IMR-90 (cell line): ENCODE data around the gene SYT6. TPM values are rescaled to one million over a fixed set of nuclear protein-coding genes. Genes with fewer than 3 reads are reported as not detected.

ENCODE experiments used
- ATAC-seq: fragments of 200-7000 bp; cut with Tn5 transposase; 2 replicates; pipeline ENCODE4 v1.9.1; 2020; ENCODE audit warnings: low read depth, mild to moderate bottlenecking, moderate library complexity
- BruUV-seq: library from RNA; stranded (reverse); fragments of 400-500 nt; replicated peaks from 2 replicates; lab custom pipeline; 2021; lab: Mats Ljungman, UMichigan
- CTCF ChIA-PET: fragments of 300-600 bp; formaldehyde crosslinking; extraction: SDS; loops from one replicate; lab custom pipeline; 2021; ENCODE audit warnings: antibody characterized with exemption; lab: Yijun Ruan, JAX
- POLR2A ChIA-PET: fragments of 300-600 bp; sonication (Branson Sonifier 250); formaldehyde crosslinking; loops from one replicate; lab custom pipeline; 2022; ENCODE audit warnings: antibody characterized with exemption; ENCODE audit not compliant: unreplicated experiment; lab: Charles Lee
- DNase-seq: peaks from one replicate; pipeline ENCODE4 v3.0.0; 2013
- H2AFZ ChIP-seq: replicated peaks from 2 replicates; pipeline ENCODE3; 2013; ENCODE audit warnings: low read length, mild to moderate bottlenecking; ENCODE audit not compliant: poor library complexity
- H2AK5ac ChIP-seq: 2 replicates; pipeline ENCODE4 v1.6.1; 2013; ENCODE audit warnings: low read depth, low read length, inconsistent platforms
- H2AK9ac ChIP-seq: replicated peaks from 2 replicates; pipeline ENCODE3; 2013; ENCODE audit warnings: mild to moderate bottlenecking, low read depth, low read length, moderate library complexity; ENCODE audit not compliant: poor library complexity
- H2BK120ac ChIP-seq: 2 replicates; pipeline ENCODE4 v1.6.1; 2013; ENCODE audit warnings: low read depth, low read length, inconsistent platforms
- H2BK15ac ChIP-seq: 3 replicates; pipeline ENCODE4 v1.6.1; 2013; ENCODE audit warnings: low read depth, low read length, inconsistent platforms
- H2BK20ac ChIP-seq: 2 replicates; pipeline ENCODE4 v1.6.1; 2013; ENCODE audit warnings: low read depth, mild to moderate bottlenecking, inconsistent platforms, low read length, moderate library complexity
- H2BK5ac ChIP-seq: 2 replicates; pipeline ENCODE4 v1.6.1; 2013; ENCODE audit warnings: mild to moderate bottlenecking, low read depth, low read length, inconsistent platforms; ENCODE audit not compliant: poor library complexity, severe bottlenecking
- H3K14ac ChIP-seq: replicated peaks from 2 replicates; pipeline ENCODE4 v1.6.1; 2013; ENCODE audit warnings: low read depth, low read length, inconsistent platforms
- H3K18ac ChIP-seq: 2 replicates; pipeline ENCODE4 v1.6.1; 2013; ENCODE audit warnings: low read depth, low read length, control low read depth
- H3K23ac ChIP-seq: 2 replicates; pipeline ENCODE4 v1.6.1; 2013; ENCODE audit warnings: low read depth, low read length, inconsistent platforms
- H3K27ac ChIP-seq: 2 replicates; pipeline ENCODE4 v1.5.1; 2013; ENCODE audit warnings: mild to moderate bottlenecking, control low read depth, low read length; ENCODE audit not compliant: insufficient read depth
- H3K27me3 ChIP-seq: 2 replicates; pipeline ENCODE4 v1.6.1; 2013; ENCODE audit warnings: low read length; ENCODE audit not compliant: control insufficient read depth, insufficient read depth
- H3K36me3 ChIP-seq: 2 replicates; pipeline ENCODE4 v1.6.1; 2013; ENCODE audit warnings: low read length, mixed read lengths; ENCODE audit not compliant: control insufficient read depth, insufficient read depth
- H3K4ac ChIP-seq: 2 replicates; pipeline ENCODE4 v1.6.1; 2013; ENCODE audit warnings: low read depth, low read length, inconsistent platforms
- H3K4me1 ChIP-seq: 2 replicates; pipeline ENCODE4 v1.6.1; 2013; ENCODE audit warnings: low read length, mixed read lengths; ENCODE audit not compliant: control insufficient read depth, insufficient read depth
- H3K4me2 ChIP-seq: 2 replicates; pipeline ENCODE4 v1.6.1; 2013; ENCODE audit warnings: low read depth, mild to moderate bottlenecking, control low read depth, low read length, moderate library complexity
- H3K4me3 ChIP-seq: 2 replicates; pipeline ENCODE4 v1.5.1; 2013; ENCODE audit warnings: low read depth, mild to moderate bottlenecking, control low read depth, low read length, moderate library complexity; ENCODE audit not compliant: insufficient read depth
- H3K56ac ChIP-seq: 2 replicates; pipeline ENCODE4 v1.6.1; 2013; ENCODE audit warnings: low read length, inconsistent platforms; ENCODE audit not compliant: insufficient read depth; ENCODE audit errors: extremely low read depth
- H3K79me1 ChIP-seq, 2 experiments: 2 replicates each; pipeline ENCODE4 v1.6.1; 2013; ENCODE audit warnings: low read length in 2 of 2, inconsistent platforms in 1 of 2, low read depth in 1 of 2
- H3K9ac ChIP-seq: 2 replicates; pipeline ENCODE4 v1.6.1; 2013; ENCODE audit warnings: low read depth, low read length, control low read depth
- H3K9me1 ChIP-seq: 2 replicates; pipeline ENCODE4 v1.6.1; 2013; ENCODE audit warnings: low read length, inconsistent platforms; ENCODE audit not compliant: insufficient read depth
- H3K9me3 ChIP-seq: 2 replicates; pipeline ENCODE4 v1.6.1; 2013; ENCODE audit warnings: low read length; ENCODE audit not compliant: control insufficient read depth, insufficient read depth
- H4K20me1 ChIP-seq: 2 replicates; pipeline ENCODE4 v1.6.1; 2013; ENCODE audit warnings: low read length, inconsistent platforms; ENCODE audit not compliant: insufficient read depth
- H4K5ac ChIP-seq: 2 replicates; pipeline ENCODE4 v1.6.1; 2013; ENCODE audit warnings: mild to moderate bottlenecking, low read depth, low read length, control low read depth
- H4K8ac ChIP-seq, 2 experiments: 2 replicates each; pipeline ENCODE4 v1.6.1; 2013; ENCODE audit warnings: low read depth in 2 of 2, low read length in 2 of 2, control low read depth in 1 of 2, inconsistent platforms in 1 of 2
- H4K91ac ChIP-seq: 2 replicates; pipeline ENCODE4 v1.6.1; 2013; ENCODE audit warnings: low read depth, low read length, inconsistent platforms; ENCODE audit not compliant: insufficient read depth
- CTCF ChIP-seq: conservative IDR thresholded peaks from 2 replicates; pipeline ENCODE4 v1.5.1; 2012; ENCODE audit warnings: mild to moderate bottlenecking, low read depth, low read length, improper control_type of control experiment
- MXI1 ChIP-seq: IDR thresholded peaks from 2 replicates; pipeline ENCODE4 v1.6.1; 2012; ENCODE audit warnings: low read depth, mild to moderate bottlenecking, low read length, moderate library complexity, borderline replicate concordance
- NFE2L2 ChIP-seq: fragments of 150-350 bp; IDR thresholded peaks from 2 replicates; pipeline ENCODE4 v1.6.1; 2016; ENCODE audit warnings: low read depth, mild to moderate bottlenecking, low read length
- RAD21 ChIP-seq: IDR thresholded peaks from 2 replicates; pipeline ENCODE4 v1.6.1; 2012; ENCODE audit warnings: low read length, improper control_type of control experiment
- RCOR1 ChIP-seq: IDR thresholded peaks from 2 replicates; pipeline ENCODE4 v1.6.1; 2012; ENCODE audit warnings: mild to moderate bottlenecking, low read length, improper control_type of control experiment; ENCODE audit not compliant: insufficient replicate concordance
- SMC3 ChIP-seq: fragments of 150-350 bp; IDR thresholded peaks from 2 replicates; pipeline ENCODE4 v1.6.1; 2016; ENCODE audit warnings: low read depth, mild to moderate bottlenecking, antibody characterized with exemption, low read length, moderate library complexity
- WGBS, 2 experiments: methylation state at CpG; one replicate each; pipeline versions ENCODE4 v1.1.5 to v1.1.7; 2013; ENCODE audit warnings: missing lambda C conversion rate in 2 of 2; ENCODE audit not compliant: insufficient read length in 1 of 2; ENCODE audit errors: extremely low coverage in 2 of 2; 5-methylcytosine and 5-hydroxymethylcytosine counted together
- dilution Hi-C: fragments of 300-500 bp; cut with HindIII; formaldehyde crosslinking; loops from one replicate; pipeline ENCODE4 v1.14.3; 2018; ENCODE audit warnings: low sequenced_read_pairs; ENCODE audit not compliant: unreplicated experiment
- in situ Hi-C: fragments of 300-500 bp; cut with MboI; formaldehyde crosslinking; loops from 3 replicates; pipeline ENCODE4 v1.14.3; 2019; ENCODE audit warnings: low sequenced_read_pairs, inconsistent platforms, mixed read lengths
- intact Hi-C: fragments of 100-400 bp; cut with micrococcal nuclease; formaldehyde crosslinking; loops from 2 replicates; pipeline ENCODE4 v1.10.0; 2022
- polyA plus RNA-seq, 3 experiments: library from polyadenylated mRNA; depleted of rRNA; stranded (reverse); fragments of >200 nt; gene quantifications; 2 replicates each; pipeline ENCODE4 v1.2.3, GENCODE V29; 2012; ENCODE audit warnings: low replicate concordance in 1 of 3
- total RNA-seq: library from RNA; depleted of rRNA; stranded (reverse); fragments of >200 nt; gene quantifications from 2 replicates; pipeline ENCODE4 v1.2.3, GENCODE V29; 2012
- TF ChIP-seq, protein P1 (sequence below): fragments of 150-350 bp; IDR thresholded peaks from 2 replicates; pipeline ENCODE4 v1.6.1; 2017; ENCODE audit warnings: mild to moderate bottlenecking, antibody characterized with exemption, low read length, low read depth

SYT6 gene
- total and polyA plus RNA-seq, 2 of the 4 experiments (the other 2 are of a cell fraction): not detected

DNA sequence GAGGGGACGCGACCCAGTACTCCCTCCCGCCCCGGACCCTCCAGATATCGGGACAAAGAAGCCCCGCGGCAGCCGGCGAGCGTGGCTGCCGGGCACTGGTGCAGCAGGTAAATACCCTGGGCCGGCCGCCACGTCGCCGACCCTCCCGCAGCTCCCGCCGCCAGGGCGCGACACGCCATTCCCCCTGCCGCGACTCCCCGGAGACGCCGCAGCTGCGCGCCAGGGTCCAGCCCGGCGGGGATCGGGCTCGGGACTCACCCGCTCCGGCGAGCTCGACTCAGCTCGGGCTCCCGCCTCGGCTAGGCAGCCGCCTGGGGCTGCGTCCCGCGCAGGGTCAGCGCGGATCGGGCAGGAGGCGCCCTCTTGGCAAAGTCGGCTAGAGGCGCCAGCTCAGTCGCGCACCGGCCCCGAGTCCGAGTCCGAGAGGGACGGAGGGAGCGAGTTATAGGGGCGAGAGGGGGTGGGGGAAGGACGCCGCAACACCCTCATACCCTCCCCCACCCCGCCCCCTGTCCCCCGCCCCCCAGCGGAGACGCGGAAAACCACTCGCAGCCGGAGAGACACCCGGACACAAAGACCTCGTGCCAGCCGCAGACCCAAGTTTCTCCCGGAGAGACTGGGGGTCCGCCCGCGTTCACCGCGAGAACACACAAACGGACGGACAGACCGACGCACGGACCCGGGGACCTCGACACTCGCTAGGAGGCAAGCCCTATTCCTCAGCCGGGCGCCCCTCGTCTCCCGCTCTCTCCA is 985 bp downstream of the SYT6 start:
- no peak overlapping the region for H3K4ac ChIP-seq
- H3K23ac ChIP-seq: no peak overlapping the region; the same call in 1 of the 2 replicates
- peak overlapping the region; percentile 72 for H2AFZ ChIP-seq
- no peak overlapping the region for H2AK5ac ChIP-seq
- ATAC-seq: peak; percentile 88
- peak; percentile 24 for DNase-seq
- H2BK20ac ChIP-seq: no peak overlapping the region
- no peak overlapping the region for H2BK15ac ChIP-seq
- no peak overlapping the region for H3K27ac ChIP-seq
- TF ChIP-seq SMC3 (no peak), RAD21 (no peak), NFE2L2 (no peak), RCOR1 (no peak), MXI1 (no peak), CTCF (no peak)
- TF ChIP-seq, protein P1, sequence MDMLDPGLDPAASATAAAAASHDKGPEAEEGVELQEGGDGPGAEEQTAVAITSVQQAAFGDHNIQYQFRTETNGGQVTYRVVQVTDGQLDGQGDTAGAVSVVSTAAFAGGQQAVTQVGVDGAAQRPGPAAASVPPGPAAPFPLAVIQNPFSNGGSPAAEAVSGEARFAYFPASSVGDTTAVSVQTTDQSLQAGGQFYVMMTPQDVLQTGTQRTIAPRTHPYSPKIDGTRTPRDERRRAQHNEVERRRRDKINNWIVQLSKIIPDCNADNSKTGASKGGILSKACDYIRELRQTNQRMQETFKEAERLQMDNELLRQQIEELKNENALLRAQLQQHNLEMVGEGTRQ: no peak
- no peak overlapping the region for H3K56ac ChIP-seq
- no peaks in the 10 kb centered on the region for H3K79me1 ChIP-seq
- no peak overlapping the region for H2AK9ac ChIP-seq
- H2BK5ac ChIP-seq: no peak overlapping the region
- in situ Hi-C loops (no loop called here), intact Hi-C loops (no loop called here), dilution Hi-C loops (no loop called here)
- H4K5ac ChIP-seq: no peak overlapping the region
- ChIA-PET POLR2A (no interaction called here), CTCF (no interaction called here)
- WGBS, 2 experiments: 4% methylated on average over 34 of the region's 89 CpGs; no CpG with 5 or more reads in 1 of the 2 experiments
- H3K4me1 ChIP-seq: no peaks in the 10 kb centered on the region; the same call in 1 of the 2 replicates
- peak overlapping the region; percentile 33; the same call in 1 of the 2 replicates for H3K4me2 ChIP-seq
- H3K27me3 ChIP-seq: peaks cover 80% of the 10 kb centered on the region
- no peaks in the 10 kb centered on the region for H3K36me3 ChIP-seq
- no peak overlapping the region; the same call in 1 of the 2 replicates for H3K4me3 ChIP-seq
- BruUV-seq: no TSS peak
- H3K9ac ChIP-seq: no peak overlapping the region
- H3K9me1 ChIP-seq: no peaks in the 10 kb centered on the region
- H3K9me3 ChIP-seq: peaks cover 1% of the 10 kb centered on the region; the same call in 1 of the 2 replicates
- H3K18ac ChIP-seq: no peak overlapping the region
- H2BK120ac ChIP-seq: no peak overlapping the region
- H4K91ac ChIP-seq: no peak overlapping the region
- H3K14ac ChIP-seq: no peak overlapping the region
- no peak overlapping the region for H4K8ac ChIP-seq
- no peaks in the 10 kb centered on the region for H4K20me1 ChIP-seq
